SIG-M5 treated with dmso at 0.1 percent for 504 hours (cell line): Measurements from ENCODE around the gene STX8.
"Not testable (repeated sequence)": the region's sequence is repeated elsewhere in the genome, so short reads cannot be mapped to it uniquely, and the experiment has no call there.

ENCODE experiments used
- DNase-seq: peaks from one replicate; lab custom pipeline; 2025; ENCODE audit not compliant: unreplicated experiment; lab: John Stamatoyannopoulos, UW

Gene STX8

GRCh38 chr17:9512323-9513168, 63.1 kb downstream of the STX8 start:
- no peak for DNase-seq

DNA sequence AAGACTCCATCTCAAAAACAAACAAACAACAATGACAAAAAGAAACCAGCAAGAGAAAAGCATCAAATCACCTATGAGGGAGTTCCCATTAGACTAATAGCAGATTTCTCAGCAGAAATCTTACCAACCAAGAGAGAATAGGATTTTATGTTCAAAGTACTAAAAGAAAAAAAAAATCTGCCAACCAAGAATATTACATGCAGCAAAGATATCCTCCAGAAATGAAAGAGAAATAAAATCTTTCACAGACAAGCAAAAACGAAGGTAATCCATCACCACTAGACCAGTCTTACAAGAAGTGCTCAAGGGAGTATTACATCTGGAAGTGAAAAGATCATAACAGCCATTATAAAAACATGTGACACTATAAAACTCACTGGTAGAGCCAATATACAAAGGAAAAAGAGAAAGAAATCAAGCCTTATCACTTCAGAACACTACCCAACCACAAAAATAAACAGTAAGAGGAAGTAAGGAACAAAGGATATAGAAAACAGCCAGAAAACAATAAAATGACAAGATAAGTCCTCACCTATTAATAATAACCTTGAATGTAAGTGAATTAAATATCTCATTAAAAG, 66.3 kb downstream of the STX8 start:
- DNase-seq, result no peak

DNA sequence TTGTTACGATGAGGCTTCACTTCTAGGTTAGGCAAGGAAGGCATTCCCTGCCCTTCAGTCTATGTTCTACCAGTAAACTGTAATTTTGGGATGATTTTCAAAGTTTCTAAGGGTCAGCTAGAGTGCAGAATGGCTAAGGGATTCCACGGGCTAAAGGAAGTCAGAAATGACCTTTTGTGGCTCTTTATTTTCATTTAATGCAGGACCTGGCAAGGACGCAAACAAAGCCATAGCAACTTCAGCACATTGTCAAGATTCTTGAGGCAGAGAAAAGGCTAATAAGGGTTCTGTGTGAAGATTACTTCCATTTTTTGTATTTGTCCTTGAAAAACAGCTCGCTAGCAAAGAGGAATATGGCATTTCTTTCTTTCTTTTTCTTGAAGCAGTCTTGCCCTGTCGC, 76.6 kb downstream of the STX8 start:
- no peak for DNase-seq

- DNase-seq, result peak; percentile 10
Observed at GRCh38 chr17:9498490-9498889, 77.1 kb downstream of the STX8 start.

DNA sequence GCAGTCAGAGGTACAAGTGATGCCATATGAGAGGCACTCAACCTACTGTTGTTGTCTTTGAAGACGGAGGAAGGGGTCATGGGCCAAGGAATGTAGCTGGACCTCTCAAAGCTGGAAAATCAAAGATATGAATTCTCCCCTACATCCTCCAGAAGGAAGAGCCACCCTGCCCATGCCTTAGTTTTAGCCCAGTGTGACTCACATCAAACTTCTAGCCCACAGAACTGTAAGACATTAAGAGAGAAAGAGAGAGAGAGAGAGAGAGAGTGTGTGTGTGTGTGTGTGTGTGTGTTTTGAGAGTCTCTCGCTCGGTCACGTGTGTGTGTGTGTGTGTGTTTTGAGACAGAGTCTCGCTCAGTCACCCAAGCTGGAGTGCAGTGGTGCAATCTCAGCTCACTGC, 87.1 kb downstream of the STX8 start:
- no peak for DNase-seq

DNA sequence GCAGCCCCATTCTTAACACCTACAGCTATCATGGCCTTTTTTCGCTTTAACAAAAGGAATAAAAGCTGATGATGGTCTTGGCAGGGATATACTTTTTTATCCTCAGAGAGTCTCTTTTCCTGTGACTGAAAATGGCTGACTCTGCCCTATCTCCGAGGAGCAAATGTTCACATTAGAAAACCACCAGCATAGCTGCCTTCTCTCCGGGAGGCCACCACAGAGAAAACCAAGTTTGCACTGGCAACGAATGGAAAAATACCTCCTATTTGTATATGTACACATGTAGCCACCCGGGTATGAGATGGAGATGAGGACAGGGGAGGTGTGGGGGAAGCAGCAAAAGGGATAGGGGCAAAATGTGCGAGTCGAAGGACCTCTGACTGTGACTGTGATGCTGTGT, 88.2 kb downstream of the STX8 start:
- DNase-seq, result no peak

DNA sequence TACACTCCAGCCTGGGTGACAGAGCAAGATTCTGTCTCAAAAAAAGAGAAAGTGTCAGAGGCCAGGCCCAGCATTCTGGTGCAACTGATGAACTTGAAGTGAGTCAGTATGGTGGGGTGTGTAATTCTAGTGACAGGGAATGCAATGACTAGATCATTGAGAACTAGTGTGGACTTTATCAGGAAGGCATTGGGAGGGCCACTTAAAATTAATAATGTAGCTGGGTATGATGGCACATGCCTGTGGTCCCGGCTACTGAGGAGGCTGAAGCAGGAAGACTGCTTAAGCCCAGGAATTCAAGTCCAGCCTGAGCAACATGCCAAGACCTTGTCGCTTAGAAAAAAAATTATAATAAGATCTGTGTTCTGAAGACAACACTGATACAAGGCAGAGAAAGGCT, 90.8 kb downstream of the STX8 start:
- DNase-seq, result no peak

GRCh38 chr17:9479964-9480363, 95.7 kb downstream of the STX8 start:
- DNase-seq, result no peak

GRCh38 chr17:9478889-9479288, 96.7 kb downstream of the STX8 start:
- no peak for DNase-seq

DNA sequence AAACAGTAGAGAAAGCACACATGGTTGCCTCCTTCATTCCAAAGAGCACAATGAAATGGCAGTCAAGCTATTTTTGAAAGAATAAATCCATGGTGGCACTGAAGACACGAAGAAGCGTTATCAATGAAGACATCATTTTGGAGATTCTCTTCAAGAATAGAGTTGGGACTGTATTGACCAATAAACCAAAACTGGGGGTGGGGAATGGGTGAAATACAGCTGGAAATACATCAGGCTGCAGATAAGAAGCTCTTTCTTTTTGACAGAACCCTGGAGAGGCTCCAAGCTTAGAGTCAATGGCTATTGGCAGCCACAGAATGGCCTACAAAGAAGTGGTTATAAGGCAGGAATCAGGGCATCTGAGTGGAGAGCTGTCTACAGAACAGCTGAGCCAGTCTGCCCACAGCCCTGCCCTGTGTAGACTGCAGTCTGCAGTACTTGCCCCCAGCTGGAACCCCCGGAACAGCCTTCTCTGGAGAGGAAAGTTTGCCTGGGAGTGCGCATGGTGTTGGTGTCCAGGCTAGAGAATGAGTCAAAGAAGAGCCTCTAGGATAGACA, 100.4 kb downstream of the STX8 start:
- no peak for DNase-seq

DNA sequence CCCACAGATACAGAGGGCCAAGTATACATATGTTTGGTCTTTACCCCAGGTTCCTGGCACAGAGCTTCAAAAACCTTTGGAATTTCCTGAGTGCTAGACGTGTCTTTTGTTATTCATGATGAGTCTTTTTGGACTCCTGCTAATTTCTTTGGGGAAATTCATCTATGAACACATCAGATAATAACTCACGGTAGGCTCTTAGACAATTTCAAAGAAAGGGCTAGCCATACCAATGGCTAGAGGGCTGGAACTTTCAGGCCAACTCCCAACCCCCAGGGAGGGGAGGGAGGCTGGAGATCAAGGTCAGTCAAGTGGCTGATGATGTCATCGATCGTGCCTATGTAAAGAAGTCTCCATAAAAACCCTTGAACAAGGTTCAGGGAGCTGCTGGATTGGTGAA, 101.9 kb downstream of the STX8 start:
- DNase-seq, result no peak

DNA sequence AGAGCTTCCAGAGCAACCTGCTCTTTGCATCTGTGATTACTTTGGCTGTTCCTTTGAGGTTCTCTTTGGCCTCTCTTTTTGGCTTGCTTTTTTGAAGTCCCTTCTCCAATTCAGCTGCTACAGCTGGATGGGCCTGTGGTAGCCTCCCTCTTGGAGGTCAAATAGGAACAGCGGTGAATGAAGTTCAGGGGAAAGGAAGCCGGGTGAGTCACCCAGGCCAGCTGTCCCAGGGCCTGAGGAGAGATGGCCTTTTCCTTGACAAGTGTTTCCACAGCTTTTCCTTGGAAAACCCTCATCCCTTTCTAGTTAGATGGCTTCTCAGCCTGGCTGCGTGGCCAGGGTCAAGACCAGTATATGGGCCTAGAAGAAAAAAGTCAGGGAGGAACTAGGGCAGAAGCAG, 103.1 kb downstream of the STX8 start:
- DNase-seq, result no peak

DNA sequence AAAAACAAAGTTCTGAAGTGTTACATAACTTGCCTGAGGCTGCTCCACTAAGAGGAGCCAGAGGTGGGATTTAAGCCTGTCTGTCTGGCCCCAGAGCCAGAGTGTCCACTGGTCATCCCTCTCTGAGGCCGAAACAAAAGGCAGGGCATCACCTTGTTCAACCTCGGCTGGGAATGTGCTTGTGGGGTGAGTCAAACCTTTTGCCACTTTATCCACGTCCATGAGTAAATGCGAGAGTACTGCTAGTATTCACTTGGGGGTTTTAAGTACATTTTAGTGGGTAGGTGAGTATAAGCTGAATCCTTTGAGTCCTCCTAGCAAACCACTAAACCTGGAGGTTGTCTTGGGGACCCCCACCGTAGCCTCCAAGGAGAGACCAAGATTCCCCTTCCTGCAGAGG, 103.5 kb downstream of the STX8 start:
- no peak for DNase-seq

GRCh38 chr17:9470171-9470570, 105.4 kb downstream of the STX8 start:
- DNase-seq, result no peak

DNA sequence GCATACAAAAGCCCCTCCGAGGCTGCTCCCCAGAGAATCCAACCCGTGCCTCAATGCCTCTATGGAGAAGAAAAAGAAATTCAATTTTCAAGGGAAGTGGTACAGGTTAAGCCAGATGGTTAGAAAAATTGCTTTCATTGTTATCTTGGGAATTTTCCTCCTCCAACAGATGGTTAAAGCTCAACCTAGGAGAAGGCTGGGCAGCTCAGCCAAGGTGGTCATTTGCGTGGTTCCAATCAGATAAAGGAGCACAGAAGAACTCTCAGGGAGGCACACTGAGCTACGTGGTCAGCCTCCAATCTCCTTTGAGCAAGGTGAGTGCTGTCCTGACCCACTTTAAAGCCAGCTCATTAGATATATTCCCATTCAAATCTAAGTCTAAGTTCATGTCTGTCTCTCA, 106.7 kb downstream of the STX8 start:
- DNase-seq, result no peak

GRCh38 chr17:9468532-9468931, 107.1 kb downstream of the STX8 start:
- no peak for DNase-seq

- no peak for DNase-seq
Observed at GRCh38 chr17:9467518-9467917, 108.1 kb downstream of the STX8 start.

DNA sequence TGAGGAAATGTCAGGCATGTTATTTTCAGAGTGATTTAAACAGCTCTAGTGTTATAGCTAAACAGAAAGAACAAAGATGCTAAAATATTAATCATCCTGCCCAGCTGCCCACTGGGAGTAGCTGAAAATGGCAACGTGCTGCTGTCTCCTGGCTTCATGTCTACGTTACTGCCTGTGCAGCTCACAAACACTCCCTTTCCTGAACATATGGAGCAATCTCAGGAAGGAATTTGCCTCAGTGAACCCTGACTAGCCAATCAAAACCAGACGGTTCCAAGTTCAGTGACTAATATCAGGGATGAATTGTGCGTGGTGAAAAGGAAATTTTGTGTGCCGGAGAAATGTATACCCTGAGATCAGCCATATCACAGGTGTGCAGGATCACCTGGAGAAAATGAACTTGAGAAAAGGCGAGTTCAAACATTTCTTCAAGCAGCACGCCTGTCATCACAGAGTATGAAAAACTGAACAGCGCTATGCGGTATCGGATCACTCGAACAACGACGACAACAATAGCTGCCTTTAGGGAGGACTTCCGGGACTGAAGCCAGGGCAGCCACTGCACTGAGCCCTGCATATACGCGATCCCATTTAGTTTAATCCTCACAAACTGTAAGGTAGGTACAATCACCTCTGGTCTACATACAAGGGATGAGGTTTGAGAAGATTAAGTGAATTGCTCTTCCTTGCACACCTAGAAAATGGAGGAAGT, 110.3 kb downstream of the STX8 start:
- DNase-seq, result no peak

DNA sequence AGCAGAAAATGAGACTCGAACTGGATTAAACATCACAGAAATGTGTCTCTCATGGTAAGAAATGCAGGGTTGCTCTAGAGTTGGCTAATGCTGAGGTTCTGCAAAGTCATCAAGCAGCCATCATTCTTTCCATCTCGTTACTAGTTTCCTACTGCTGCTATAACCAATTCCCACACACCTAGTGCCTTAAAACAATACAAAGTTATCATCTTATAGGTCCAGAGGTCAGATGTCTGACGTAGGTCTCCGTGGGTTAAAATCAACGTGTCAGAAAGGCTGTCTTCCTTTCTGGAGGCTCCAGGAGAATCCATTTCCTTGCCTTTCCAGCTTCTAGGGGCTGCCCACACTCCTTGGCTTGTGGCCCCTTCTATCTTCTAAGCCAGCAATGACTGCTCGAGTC, 118.6 kb downstream of the STX8 start:
- no peak for DNase-seq

- no peak for DNase-seq
Observed at GRCh38 chr17:9456330-9456729, 119.3 kb downstream of the STX8 start.

GRCh38 chr17:9451934-9452333, 123.7 kb downstream of the STX8 start:
- DNase-seq, result no peak

- not testable (repeated sequence) for DNase-seq
Observed at GRCh38 chr17:9447298-9447697, 128.3 kb downstream of the STX8 start.
